ENCODE results near the gene TMEM42. TPM values are rescaled to one million over a fixed set of nuclear protein-coding genes. Genes with fewer than 3 reads are reported as not detected.
"Not testable (repeated sequence)": the region's sequence is repeated elsewhere in the genome, so short reads cannot be mapped to it uniquely, and the experiment has no call there.

TMEM42 gene
- total RNA-seq (17.7 TPM), polyA plus RNA-seq (ENCODE audit: insufficient read depth, low read depth, low replicate concordance) (33.6 TPM)
- long read RNA-seq, donor 1, partial matches to known transcripts = 0 of 7 reads
- long read RNA-seq, donor 1, other reads (novel, unspliced or antisense) = 0 of 7 reads
- long read RNA-seq, donor 2, transcript TMEM42-201 (3 exons, 1,026 nt) = major isoform, 10 of 13 reads
- long read RNA-seq, donor 2, partial matches to known transcripts = 0 of 13 reads
- long read RNA-seq, donor 2, other reads (novel, unspliced or antisense) = 0 of 13 reads
- long read RNA-seq, donor 3, transcript TMEM42-201 (3 exons, 1,026 nt) = major isoform, 10 of 18 reads
- long read RNA-seq, donor 3, transcript TMEM42-202 (2 exons, 3,071 nt) = minor isoform, 8 of 18 reads
- long read RNA-seq, donor 3, partial matches to known transcripts = 0 of 18 reads
- long read RNA-seq, donor 3, other reads (novel, unspliced or antisense) = 0 of 18 reads
- long read RNA-seq, donor 4, partial matches to known transcripts = 0 of 4 reads
- long read RNA-seq, donor 4, other reads (novel, unspliced or antisense) = 0 of 4 reads
- long read RNA-seq, donor 5, partial matches to known transcripts = 0 of 2 reads
- long read RNA-seq, donor 5, other reads (novel, unspliced or antisense) = 0 of 2 reads
- long read RNA-seq, donor 6, transcript TMEM42-201 (3 exons, 1,026 nt) = major isoform, 7 of 21 reads
- long read RNA-seq, donor 6, partial matches to known transcripts = 12 of 21 reads
- long read RNA-seq, donor 6, other reads (novel, unspliced or antisense) = 0 of 21 reads
- long read RNA-seq, donor 7, partial matches to known transcripts = 1 of 10 reads
- long read RNA-seq, donor 7, other reads (novel, unspliced or antisense) = 5 of 10 reads
- long read RNA-seq, donor 8, transcript TMEM42-201 (3 exons, 1,026 nt) = major isoform, 7 of 10 reads
- long read RNA-seq, donor 8, partial matches to known transcripts = 0 of 10 reads
- long read RNA-seq, donor 8, other reads (novel, unspliced or antisense) = 0 of 10 reads
- long read RNA-seq, donor 9, transcript TMEM42-201 (3 exons, 1,026 nt) = major isoform, 5 of 15 reads
- long read RNA-seq, donor 9, partial matches to known transcripts = 6 of 15 reads
- long read RNA-seq, donor 9, other reads (novel, unspliced or antisense) = 0 of 15 reads
- long read RNA-seq, donor 10, partial matches to known transcripts = 0 of 6 reads
- long read RNA-seq, donor 10, other reads (novel, unspliced or antisense) = 0 of 6 reads

- TF ChIP-seq CTCF (IDR thresholded peaks at IDR 0.05; ENCODE audit: borderline replicate concordance, extremely low read depth, insufficient read depth) = peak; percentile 3
- Histone ChIP-seq H3K36me3 (ENCODE audit: control insufficient read depth in 2 of 3, insufficient read depth in 3 of 3, low read length in 3 of 3) (peaks cover 0 to 5% (median 0%) of the 10 kb centered on the region in 3 donors), H3K4me1 (ENCODE audit: control insufficient read depth in 2 of 3, insufficient read depth in 2 of 3, low read depth in 1 of 3, low read length in 3 of 3) (peaks cover 3 to 8% (median 4%) of the 10 kb centered on the region in 3 donors), H3K27me3 (ENCODE audit: control insufficient read depth, insufficient read depth, low read length) (no peaks in the 10 kb centered on the region), H3K9me3 (ENCODE audit: control insufficient read depth in 2 of 3, insufficient read depth in 1 of 3, low read length in 3 of 3) (no peaks in the 10 kb centered on the region), H3K9ac (ENCODE audit: low read length in 3 of 3) (peak within 1 kb of the TSS; percentile 69 to 82 (median 78)), H3K4me3 (ENCODE audit: low read length in 3 of 3) (peak within 1 kb of the TSS; percentile 72 to 87 (median 84)), H3K27ac (ENCODE audit: low read depth in 2 of 2, low read length in 2 of 2) (peak within 1 kb of the TSS; percentile 76 to 84)
- FAIRE-seq (no peak), DNase-seq (peak; percentile 94 to 97 (median 96))
- intact Hi-C loops (cut with DNase I) = no loop called here
These were observed at the start of gene TMEM42 for GRCh38 chr3:44861412-44862225. TMEM42 (plus strand) TSS chr3:44861912; CDS start chr3:44861925, 13 bp downstream.

GRCh38 chr3:44814751-44815150 lies 47.0 kb upstream of the TMEM42 start:
- intact Hi-C loops (cut with DNase I) = no loop called here
- Histone ChIP-seq H3K4me1 (ENCODE audit: control insufficient read depth in 2 of 3, insufficient read depth in 2 of 3, low read depth in 1 of 3, low read length in 3 of 3) (no peaks in the 10 kb centered on the region), H3K9ac (ENCODE audit: low read length in 3 of 3) (no peak overlapping the region), H3K27me3 (ENCODE audit: control insufficient read depth, insufficient read depth, low read length) (no peaks in the 10 kb centered on the region), H3K36me3 (ENCODE audit: control insufficient read depth in 2 of 3, insufficient read depth in 3 of 3, low read length in 3 of 3) (peaks cover 0 to 2% (median 0%) of the 10 kb centered on the region in 3 donors), H3K27ac (ENCODE audit: low read depth in 2 of 2, low read length in 2 of 2) (no peak overlapping the region), H3K4me3 (ENCODE audit: low read length in 3 of 3) (no peak overlapping the region), H3K9me3 (ENCODE audit: control insufficient read depth in 2 of 3, insufficient read depth in 1 of 3, low read length in 3 of 3) (no peaks in the 10 kb centered on the region)
- DNase-seq (no peak), FAIRE-seq (no peak)
- no peak for TF ChIP-seq CTCF (IDR thresholded peaks at IDR 0.05; ENCODE audit: borderline replicate concordance, extremely low read depth, insufficient read depth)

- intact Hi-C loops (cut with DNase I); H3K4me3 ChIP-seq (ENCODE audit: low read length in 3 of 3); H3K9ac ChIP-seq (ENCODE audit: low read length in 3 of 3); H3K27ac ChIP-seq (ENCODE audit: low read depth in 2 of 2, low read length in 2 of 2); FAIRE-seq; H3K27me3 ChIP-seq (ENCODE audit: control insufficient read depth, insufficient read depth, low read length); H3K4me1 ChIP-seq (ENCODE audit: control insufficient read depth in 2 of 3, insufficient read depth in 2 of 3, low read depth in 1 of 3, low read length in 3 of 3); DNase-seq; H3K9me3 ChIP-seq (ENCODE audit: control insufficient read depth in 2 of 3, insufficient read depth in 1 of 3, low read length in 3 of 3); H3K36me3 ChIP-seq (ENCODE audit: control insufficient read depth in 2 of 3, insufficient read depth in 3 of 3, low read length in 3 of 3): not testable (repeated sequence)
These were observed 45.4 kb upstream of the TMEM42 start for GRCh38 chr3:44816334-44816733.

GRCh38 chr3:44821206-44821605 lies 40.5 kb upstream of the TMEM42 start:
- H3K9ac ChIP-seq (ENCODE audit: low read length in 3 of 3); H3K9me3 ChIP-seq (ENCODE audit: control insufficient read depth in 2 of 3, insufficient read depth in 1 of 3, low read length in 3 of 3); FAIRE-seq; H3K4me3 ChIP-seq (ENCODE audit: low read length in 3 of 3); intact Hi-C loops (cut with DNase I); H3K27ac ChIP-seq (ENCODE audit: low read depth in 2 of 2, low read length in 2 of 2); DNase-seq; H3K36me3 ChIP-seq (ENCODE audit: control insufficient read depth in 2 of 3, insufficient read depth in 3 of 3, low read length in 3 of 3); H3K4me1 ChIP-seq (ENCODE audit: control insufficient read depth in 2 of 3, insufficient read depth in 2 of 3, low read depth in 1 of 3, low read length in 3 of 3); H3K27me3 ChIP-seq (ENCODE audit: control insufficient read depth, insufficient read depth, low read length): not testable (repeated sequence)

Data from kidney (tissue), 22 donors.